HG03439 (cell line): ENCODE measurements around the gene PDE7B.
"Not testable (repeated sequence)": the region's sequence is repeated elsewhere in the genome, so short reads cannot be mapped to it uniquely, and the experiment has no call there.

Experiments
- ATAC-seq: cut with Tn5 transposase; IDR thresholded peaks from one replicate; pipeline ENCODE4 v1.9.1; 2021; ENCODE audit warnings: mild to moderate bottlenecking, moderate library complexity; ENCODE audit not compliant: unreplicated experiment

PDE7B gene

DNA sequence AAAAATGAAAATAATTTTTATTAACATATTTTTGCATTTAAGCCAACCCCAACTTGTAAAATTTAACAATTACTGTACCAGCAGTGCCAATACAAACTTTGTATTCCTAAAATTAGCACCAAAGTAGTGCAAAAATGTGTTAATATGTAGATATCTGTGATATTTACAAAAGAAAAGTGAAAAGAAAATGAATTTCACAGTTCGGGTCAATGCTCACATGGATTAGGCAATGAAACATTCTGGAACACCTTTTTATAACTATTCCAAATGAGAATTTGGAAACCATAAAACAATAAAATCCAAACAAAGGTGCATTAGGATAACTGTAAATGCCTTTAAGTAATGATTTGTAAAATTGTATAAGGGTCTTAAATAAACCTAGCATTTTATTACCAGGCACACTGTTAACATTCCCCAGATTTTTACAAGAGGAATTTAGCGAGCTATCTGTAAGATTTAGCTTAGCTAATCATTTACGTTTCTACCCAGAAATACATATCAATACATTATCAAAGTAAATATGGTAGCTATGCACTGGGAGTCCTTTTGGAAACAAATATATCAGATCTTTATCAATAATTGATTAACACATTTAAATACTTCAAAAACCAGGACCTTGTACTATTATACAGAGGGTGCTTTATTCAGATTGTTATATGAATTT is 286.4 kb downstream of the PDE7B start:
- no peak for ATAC-seq

DNA sequence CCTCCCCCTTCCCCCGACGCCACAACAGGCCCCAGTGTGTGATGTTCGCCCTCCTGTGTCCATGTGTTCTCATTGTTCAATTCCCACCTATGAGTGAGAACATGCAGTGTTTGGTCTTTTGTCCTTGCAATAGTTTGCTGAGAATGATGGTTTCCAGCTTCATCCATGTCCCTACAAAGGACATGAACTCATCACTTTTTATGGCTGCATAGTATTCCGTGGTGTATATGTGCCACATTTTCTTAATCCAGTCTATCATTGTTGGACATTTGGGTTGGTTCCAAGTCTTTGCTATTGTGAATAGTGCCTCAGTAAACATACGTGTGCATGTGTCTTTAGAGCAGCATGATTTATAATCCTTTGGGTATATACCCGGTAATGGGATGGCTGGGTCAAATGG is 287.6 kb downstream of the PDE7B start:
- not testable (repeated sequence) for ATAC-seq

DNA sequence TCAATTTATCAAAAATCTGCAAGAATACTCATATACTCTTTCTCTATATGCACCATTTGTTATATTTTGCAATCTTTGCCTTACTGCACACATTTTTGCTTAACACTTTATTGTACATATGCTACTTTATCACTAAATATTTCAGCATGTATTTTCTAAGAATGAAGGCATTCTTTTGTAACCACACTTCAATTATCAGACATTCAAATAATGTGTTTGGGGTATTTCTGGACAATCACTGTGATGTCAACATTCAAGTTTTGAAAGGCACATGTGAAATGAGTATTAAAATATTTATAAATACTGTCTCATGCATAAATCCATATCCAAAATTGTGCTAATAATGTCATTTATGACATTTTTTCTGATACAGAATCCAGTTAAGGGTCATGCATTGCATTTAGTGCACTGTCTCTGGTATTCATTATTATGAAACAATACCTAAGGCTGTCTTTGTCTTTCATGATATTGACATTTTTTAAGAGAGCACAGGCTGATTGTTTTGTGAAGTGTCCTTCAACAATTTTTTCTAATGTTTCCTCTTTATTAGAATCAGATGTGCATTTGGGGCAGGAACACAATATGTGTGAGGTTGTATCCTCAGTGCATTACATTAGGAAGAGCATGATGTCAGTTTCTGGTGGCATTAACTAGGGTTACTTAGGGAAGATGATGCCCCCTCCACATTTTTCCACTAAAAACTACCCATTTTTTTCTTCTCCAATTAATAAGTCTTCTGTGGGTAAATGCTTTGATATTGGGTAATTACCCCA is 292.9 kb downstream of the PDE7B start:
- ATAC-seq = no peak

DNA sequence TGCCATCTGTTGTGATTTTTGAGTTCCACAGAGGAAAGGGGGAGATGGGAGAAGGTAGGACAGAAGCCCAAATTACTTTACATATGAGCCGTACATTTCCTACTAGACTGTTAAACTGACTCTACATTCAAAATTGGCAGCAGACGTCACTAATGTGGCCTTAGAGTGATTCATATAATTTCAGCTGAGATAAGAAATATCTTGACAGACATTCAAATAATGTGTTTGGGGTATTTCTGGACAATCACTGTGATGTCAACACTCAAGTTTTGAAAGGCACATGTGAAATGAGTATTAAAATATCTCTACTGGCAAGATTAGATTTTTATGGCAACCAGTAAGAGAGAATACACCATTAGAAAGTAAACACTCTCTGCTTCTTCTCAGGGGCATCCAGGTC is 294.6 kb downstream of the PDE7B start:
- no peak for ATAC-seq

DNA sequence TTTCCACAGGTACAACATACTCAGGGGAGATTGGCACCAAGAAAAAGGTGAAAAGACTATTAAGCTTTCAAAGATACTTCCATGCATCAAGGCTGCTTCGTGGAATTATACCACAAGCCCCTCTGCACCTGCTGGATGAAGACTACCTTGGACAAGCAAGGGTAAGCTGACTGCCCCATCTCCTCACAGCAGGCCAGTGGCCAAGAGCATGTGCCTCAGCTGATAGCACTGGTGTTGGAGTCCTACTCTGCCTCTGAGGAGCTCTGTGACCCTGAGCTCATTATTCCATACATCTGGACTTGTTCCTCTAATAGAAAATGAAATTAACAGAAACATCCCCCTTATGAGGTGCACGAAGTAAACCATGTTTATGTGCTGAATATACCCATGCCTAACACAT is 295.8 kb downstream of the PDE7B start:
- no peak for ATAC-seq

DNA sequence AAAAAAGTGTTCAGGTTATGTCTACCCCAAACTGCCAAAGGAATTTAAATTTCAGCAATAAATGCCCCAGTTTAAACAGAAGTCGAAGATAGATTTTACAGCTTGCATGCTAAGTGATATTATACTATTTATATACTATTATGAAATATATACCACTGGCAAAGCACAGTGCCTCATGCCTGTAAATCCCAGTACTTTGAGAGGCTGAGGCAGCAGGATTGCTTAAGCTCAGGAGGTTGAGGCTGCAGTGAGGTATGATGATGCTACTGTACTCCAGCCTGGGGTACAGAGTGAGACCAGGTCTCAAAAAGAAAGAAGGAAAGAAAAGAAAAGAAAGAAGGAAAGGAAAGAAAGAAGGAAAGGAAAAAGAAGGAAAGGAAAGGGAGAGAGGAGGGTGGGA is 296.6 kb downstream of the PDE7B start:
- no peak for ATAC-seq

DNA sequence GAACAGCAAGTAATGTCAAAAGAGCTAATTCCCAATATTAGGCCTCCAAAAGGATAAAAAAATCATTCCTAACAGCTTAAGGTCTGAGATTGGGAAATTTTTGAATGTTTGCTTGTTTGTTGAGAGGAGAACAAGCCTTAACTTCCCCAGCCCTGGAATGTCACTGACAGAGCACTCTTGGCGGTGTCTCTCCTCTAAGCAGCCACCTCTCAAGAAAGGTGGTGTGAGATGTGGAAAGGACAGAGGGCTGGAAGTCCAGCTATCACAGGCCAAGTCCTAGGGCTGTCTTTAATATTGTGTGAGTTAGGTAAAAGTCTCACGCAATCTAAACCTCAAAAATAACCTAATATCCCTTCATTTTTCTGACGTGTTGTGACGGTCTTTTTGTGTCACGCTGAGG is 297.0 kb downstream of the PDE7B start:
- no peak for ATAC-seq

DNA sequence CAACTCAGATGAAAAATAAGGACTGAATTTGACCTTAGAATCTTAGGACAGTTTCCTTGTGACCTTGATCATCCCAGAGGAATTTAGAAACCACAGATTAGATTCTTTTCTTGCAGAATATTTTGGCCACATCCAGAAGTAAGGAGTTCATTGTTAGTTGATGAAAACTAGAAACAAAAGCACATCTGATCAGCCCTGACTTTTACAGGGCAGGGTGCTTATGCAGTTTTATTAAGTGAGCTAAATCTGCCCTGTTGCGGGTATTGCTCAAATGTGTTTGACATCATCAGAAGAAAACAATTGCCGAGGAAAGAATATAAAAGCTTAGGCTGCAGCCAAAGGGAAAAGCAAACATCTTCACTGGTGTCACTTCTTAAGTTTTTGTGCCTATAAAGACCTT is 297.8 kb downstream of the PDE7B start:
- no peak for ATAC-seq

DNA sequence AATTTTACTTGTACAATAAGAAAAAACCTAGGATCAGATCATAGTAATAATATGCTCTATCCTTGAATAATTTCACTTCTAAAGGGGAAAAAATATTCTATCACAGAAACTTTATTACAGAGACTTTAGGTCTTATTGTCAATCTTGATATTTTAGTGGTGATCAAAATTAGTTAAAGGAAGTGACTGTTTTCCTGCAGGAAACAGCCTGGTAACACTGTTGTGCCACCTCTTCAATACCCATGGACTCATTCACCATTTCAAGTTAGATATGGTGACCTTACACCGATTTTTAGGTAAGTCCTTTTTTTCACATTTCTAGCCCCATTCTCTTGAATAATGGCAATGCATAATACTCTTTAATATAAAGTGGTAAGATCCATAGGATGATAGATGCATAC is 299.5 kb downstream of the PDE7B start:
- no peak for ATAC-seq

DNA sequence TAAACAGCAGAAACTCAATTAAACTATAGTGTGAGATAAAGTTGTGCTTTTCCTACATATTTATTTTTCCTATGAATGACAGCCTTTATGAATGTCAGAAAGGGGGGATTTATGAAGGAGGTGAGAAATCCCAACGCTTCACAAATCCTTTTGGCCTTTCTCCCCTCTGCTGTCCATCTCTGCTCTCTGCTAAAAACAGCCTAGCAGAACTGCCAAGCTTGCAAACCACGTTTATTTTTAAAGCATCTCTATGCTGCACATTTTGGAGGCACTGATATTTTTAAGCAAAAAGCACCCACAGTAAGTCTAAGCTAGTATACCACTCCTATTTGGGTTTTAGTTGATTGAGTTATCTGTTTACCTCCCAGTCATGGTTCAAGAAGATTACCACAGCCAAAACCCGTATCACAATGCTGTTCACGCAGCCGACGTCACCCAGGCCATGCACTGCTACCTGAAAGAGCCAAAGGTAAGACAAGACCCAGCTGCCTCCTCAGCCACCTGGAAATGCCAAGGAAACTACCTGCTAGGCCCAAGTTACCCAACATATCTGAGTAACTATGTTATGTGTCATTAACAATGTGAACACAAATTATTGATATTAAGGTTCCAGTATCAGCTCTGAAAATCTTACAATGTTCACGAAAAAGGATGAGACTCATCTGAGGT is 302.3 kb downstream of the PDE7B start:
- no peak for ATAC-seq

DNA sequence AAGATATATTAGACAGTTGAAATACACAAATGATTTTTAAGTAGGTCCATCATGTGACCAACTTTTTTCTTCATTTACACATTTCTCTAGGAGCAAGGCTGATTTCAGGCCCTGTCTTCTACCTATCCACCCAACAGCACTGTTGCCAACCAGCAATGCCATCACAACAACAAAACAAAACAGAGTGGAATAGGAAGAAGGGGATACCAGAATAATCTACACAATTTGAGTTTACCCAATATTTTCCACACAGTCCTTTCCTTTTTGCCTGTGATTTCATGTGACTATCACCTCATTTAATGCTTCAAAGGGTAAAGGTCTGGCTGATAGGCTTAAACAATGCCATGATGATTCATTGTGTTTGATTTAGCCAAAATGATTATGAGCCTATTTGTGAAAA is 303.7 kb downstream of the PDE7B start:
- no peak for ATAC-seq

DNA sequence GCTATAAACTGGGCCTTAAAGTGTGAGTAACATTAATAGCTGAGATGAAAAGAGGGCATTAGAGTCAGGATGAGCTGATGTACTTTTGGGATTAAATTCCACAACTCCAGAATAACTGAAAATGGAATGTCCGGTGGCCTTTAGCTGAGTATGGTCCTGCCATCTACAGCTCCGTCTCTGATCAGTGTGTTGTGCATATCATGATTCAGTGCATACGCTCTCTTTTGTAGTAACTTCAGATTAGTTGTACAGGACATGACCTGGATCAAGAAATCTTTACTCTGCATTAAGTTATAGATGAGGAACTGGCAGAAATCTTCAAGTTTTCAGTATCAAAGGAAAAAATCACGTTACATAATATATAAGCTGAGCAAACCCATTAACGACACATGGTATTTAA is 306.2 kb downstream of the PDE7B start:
- no peak for ATAC-seq

DNA sequence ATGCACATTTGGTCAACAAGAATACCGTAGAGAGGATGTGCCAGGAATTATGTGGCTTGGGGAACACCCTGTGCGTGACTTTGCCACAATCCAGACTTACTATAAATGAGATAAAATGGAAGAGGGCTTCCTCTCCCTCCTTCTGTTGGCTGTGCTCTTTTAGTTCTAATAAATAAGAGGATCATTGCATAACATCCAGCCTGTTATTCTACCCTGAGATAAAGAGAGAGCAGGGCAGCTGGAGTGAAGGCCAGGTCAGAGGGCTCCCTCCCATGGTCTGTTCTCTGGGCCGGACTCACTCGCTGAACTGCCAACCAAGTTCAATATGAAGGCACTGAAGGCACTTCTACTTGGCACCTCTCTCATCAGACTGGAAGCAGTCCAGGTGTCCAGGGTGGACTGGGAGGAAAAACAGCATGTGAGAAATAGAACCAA is 306.9 kb downstream of the PDE7B start:
- ATAC-seq = no peak

DNA sequence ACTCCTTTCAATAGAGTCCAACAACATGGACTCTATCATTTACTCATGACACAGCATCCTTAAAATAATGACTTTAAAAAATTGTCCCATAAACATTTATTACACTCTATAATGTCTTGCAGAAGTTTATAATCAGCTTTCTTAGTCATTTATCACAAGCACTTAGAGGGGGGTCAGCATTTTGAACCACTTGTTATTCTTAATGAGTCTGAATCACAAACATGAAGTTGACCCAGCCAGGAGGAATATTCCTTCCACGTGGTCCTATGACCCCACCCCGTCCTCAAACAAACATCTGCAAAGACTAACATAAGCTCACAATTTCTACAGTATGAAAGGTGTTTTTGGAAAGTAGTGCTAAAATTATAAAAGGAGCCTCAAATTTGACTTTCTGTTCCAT is 307.5 kb downstream of the PDE7B start:
- ATAC-seq = no peak

DNA sequence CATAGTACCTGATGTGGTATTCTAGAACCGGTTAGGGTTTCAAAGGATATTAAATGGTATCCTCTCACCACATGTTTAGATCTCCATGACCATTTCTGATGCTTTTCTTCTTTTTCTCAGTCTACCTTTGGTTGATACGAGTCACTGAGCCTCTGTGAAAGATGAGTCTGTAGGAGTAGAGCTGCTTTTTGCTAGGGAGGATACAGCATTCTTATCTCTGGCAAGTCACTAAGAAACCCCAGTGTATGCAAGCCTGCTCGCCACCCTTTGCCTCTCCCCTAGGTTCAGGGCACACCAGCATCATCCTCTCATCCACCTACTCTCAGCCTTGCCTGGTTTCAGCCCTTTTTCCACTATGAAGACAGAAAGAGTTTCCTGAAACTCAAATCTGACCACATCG is 308.7 kb downstream of the PDE7B start:
- no peak for ATAC-seq

DNA sequence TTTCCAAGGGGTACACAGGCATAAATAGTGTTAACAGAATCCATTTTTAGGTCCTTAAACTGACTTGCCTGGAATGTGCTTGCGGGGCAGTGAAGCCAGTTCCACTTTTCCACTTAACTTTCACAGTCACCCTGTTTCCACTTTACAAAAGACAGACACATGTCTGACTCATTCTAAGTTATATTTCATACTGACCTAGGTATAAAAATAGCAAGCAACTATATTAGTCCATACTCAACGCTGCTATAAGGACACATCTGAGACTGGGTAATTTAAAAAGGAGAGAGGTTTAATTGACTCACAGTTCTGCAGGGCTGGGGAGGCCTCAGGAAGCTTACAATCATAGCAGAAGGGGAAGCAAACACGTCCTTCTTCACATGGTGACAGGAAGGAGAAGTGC is 310.4 kb downstream of the PDE7B start:
- ATAC-seq = no peak

DNA sequence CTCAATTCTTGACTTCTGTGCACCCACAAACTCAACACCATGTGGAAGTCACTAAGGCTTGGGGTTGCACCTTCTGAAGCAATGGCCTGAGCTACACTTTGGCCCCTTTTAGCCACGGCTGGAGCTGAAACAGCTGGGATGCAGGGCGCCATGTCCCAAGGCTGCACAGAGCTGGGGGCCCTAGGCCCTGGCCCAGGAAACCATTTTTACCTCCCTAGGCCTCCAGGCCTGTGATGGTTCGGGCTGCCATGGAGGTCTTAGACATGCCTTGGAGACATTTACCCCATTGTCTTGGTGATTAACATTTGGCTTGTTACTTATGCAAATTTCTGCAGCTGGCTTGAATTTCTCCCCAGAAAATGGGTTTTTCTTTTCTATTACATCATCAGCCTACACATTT is 311.8 kb downstream of the PDE7B start:
- no peak for ATAC-seq

DNA sequence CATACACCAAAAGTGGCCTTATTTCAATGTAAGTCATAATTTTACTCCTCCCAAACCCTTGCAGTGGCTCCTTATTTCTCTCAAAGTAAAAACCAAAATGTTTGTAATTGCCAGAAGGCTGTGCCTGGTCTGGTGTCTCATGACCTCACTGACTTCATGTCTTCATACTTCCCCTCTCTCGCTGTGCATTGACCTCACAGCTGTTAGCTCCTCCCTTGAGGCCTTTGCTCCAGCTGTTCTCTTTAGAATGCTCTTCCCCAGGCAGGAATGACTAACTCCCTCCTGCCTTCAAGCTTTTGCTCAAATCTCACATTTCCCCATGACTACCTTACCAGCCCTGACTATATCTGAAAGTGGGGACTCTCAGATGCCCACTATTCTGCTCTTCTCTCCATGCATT is 315.3 kb downstream of the PDE7B start:
- no peak for ATAC-seq

DNA sequence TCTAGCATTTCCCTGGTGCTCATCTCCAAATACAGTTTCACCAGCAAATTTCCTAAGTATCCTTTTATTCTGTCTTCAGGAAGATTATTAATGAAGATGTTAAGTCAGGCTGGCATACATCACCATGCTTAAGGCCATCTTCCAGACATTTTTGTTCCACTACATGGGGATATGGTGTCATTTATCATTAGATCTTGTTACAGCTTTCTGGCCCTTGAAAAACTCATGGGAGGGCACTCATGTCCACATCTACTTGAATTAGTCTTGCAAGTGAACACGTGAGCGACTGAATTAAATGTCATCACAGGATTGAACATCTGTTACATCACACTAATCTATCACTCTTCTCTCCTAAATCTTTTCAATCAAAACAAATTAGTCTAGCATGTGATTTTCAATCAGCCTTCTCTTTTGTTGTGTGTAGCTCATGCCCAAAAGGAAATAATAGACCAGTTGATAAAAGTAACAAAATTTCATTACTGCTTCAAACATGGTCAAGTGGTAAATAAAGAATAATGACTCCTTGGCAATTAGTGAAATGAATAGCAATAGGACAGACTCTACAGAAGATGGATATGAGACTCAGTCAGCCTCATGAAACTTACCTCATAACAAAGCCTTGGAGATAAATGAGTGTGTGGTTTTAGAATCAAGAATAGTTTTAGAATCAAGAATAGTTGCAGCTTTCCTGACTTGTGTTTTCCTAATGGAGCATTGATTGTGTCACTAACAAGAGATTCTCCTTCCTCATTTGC is 318.1 kb downstream of the PDE7B start:
- no peak for ATAC-seq

DNA sequence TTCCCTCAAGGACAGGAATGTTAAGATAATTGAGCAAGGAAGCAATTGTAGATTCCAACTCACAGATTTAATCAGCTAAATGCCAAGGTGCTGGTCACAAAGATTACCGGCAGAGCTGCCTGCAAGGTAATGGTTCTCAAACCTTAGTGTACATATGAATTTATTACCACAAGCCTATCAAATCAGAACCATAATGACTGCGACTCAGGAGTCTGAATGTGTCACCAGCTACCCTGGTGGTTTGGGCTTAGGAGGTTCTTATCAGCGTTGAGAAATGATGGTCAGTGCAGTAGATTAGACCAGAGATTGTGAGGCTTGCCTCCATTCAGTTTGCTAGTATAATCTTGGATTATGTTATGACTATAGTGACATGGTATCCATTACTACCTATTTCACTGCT is 319.7 kb downstream of the PDE7B start:
- no peak for ATAC-seq
